ENCODE measurements around the gene CLCN6.

CLCN6 gene

GRCh38 chr1:11768821-11769220, 37.2 kb upstream of the CLCN6 start:
- DNase-seq (ENCODE audit: insufficient read length) (no peak), FAIRE-seq (no peak)
- TF ChIP-seq POLR2A (IDR thresholded peaks at IDR 0.05; ENCODE audit: low read depth, low read length) (no peak), POLR2AphosphoS5 (IDR thresholded peaks at IDR 0.05; ENCODE audit: low read depth, low read length) (no peak), TAF1 (IDR thresholded peaks at IDR 0.05; ENCODE audit: borderline replicate concordance, low read depth, low read length) (no peak)

- no peak for FAIRE-seq
- no peak for DNase-seq (ENCODE audit: insufficient read length)
Observed at GRCh38 chr1:11769274-11769673, 36.7 kb upstream of the CLCN6 start.

GRCh38 chr1:11770011-11770410, 36.0 kb upstream of the CLCN6 start:
- no peak for TF ChIP-seq TAF1 (IDR thresholded peaks at IDR 0.05; ENCODE audit: borderline replicate concordance, low read depth, low read length)
- no peak for TF ChIP-seq POLR2A (IDR thresholded peaks at IDR 0.05; ENCODE audit: low read depth, low read length)
- no peak for FAIRE-seq
- DNase-seq (ENCODE audit: insufficient read length): no peak

More at GRCh38 chr1:11769274-11769673, 36.7 kb upstream of the CLCN6 start:
- no peak for TF ChIP-seq POLR2AphosphoS5 (IDR thresholded peaks at IDR 0.05; ENCODE audit: low read depth, low read length)
- TF ChIP-seq POLR2A (IDR thresholded peaks at IDR 0.05; ENCODE audit: low read depth, low read length): no peak
- TF ChIP-seq TAF1 (IDR thresholded peaks at IDR 0.05; ENCODE audit: borderline replicate concordance, low read depth, low read length): no peak

GRCh38 chr1:11771481-11772043, 34.4 kb upstream of the CLCN6 start:
- no peak for DNase-seq (ENCODE audit: insufficient read length)
- TF ChIP-seq POLR2A (IDR thresholded peaks at IDR 0.05; ENCODE audit: low read depth, low read length) (no peak), TAF1 (IDR thresholded peaks at IDR 0.05; ENCODE audit: borderline replicate concordance, low read depth, low read length) (no peak), POLR2AphosphoS5 (IDR thresholded peaks at IDR 0.05; ENCODE audit: low read depth, low read length) (no peak)
- no peak for FAIRE-seq

- FAIRE-seq (peak; percentile 73), DNase-seq (ENCODE audit: insufficient read length) (no peak)
- TF ChIP-seq TAF1 (IDR thresholded peaks at IDR 0.05; ENCODE audit: borderline replicate concordance, low read depth, low read length): no peak
- no peak for TF ChIP-seq POLR2A (IDR thresholded peaks at IDR 0.05; ENCODE audit: low read depth, low read length)
- TF ChIP-seq POLR2AphosphoS5 (IDR thresholded peaks at IDR 0.05; ENCODE audit: low read depth, low read length): no peak
Observed at GRCh38 chr1:11772458-11772857, 33.5 kb upstream of the CLCN6 start.

GRCh38 chr1:11774753-11775152, 31.2 kb upstream of the CLCN6 start:
- TF ChIP-seq TAF1 (IDR thresholded peaks at IDR 0.05; ENCODE audit: borderline replicate concordance, low read depth, low read length) (no peak), POLR2AphosphoS5 (IDR thresholded peaks at IDR 0.05; ENCODE audit: low read depth, low read length) (no peak), POLR2A (IDR thresholded peaks at IDR 0.05; ENCODE audit: low read depth, low read length) (no peak)
- no peak for FAIRE-seq
- no peak for DNase-seq (ENCODE audit: insufficient read length)

GRCh38 chr1:11777658-11778322, 28.2 kb upstream of the CLCN6 start:
- no peak for FAIRE-seq
- TF ChIP-seq POLR2A (IDR thresholded peaks at IDR 0.05; ENCODE audit: low read depth, low read length) (no peak), TAF1 (IDR thresholded peaks at IDR 0.05; ENCODE audit: borderline replicate concordance, low read depth, low read length) (no peak), POLR2AphosphoS5 (IDR thresholded peaks at IDR 0.05; ENCODE audit: low read depth, low read length) (no peak)

GRCh38 chr1:11778336-11778735, 27.7 kb upstream of the CLCN6 start:
- DNase-seq (ENCODE audit: insufficient read length): no peak
- FAIRE-seq: no peak
- TF ChIP-seq TAF1 (IDR thresholded peaks at IDR 0.05; ENCODE audit: borderline replicate concordance, low read depth, low read length) (no peak), POLR2A (IDR thresholded peaks at IDR 0.05; ENCODE audit: low read depth, low read length) (no peak), POLR2AphosphoS5 (IDR thresholded peaks at IDR 0.05; ENCODE audit: low read depth, low read length) (no peak)

More at GRCh38 chr1:11777658-11778322, 28.2 kb upstream of the CLCN6 start:
- no peak for DNase-seq (ENCODE audit: insufficient read length)

- TF ChIP-seq TAF1 (IDR thresholded peaks at IDR 0.05; ENCODE audit: borderline replicate concordance, low read depth, low read length) (no peak), POLR2A (IDR thresholded peaks at IDR 0.05; ENCODE audit: low read depth, low read length) (no peak), POLR2AphosphoS5 (IDR thresholded peaks at IDR 0.05; ENCODE audit: low read depth, low read length) (no peak)
- FAIRE-seq (no peak), DNase-seq (ENCODE audit: insufficient read length) (no peak)
Observed at GRCh38 chr1:11778844-11779623, 27.0 kb upstream of the CLCN6 start.

- FAIRE-seq (no peak), DNase-seq (ENCODE audit: insufficient read length) (no peak)
- TF ChIP-seq POLR2AphosphoS5 (IDR thresholded peaks at IDR 0.05; ENCODE audit: low read depth, low read length) (no peak), POLR2A (IDR thresholded peaks at IDR 0.05; ENCODE audit: low read depth, low read length) (no peak)
Observed at GRCh38 chr1:11779715-11780379, 26.1 kb upstream of the CLCN6 start.

GRCh38 chr1:11780380-11781147, 25.4 kb upstream of the CLCN6 start:
- FAIRE-seq (no peak), DNase-seq (ENCODE audit: insufficient read length) (no peak)
- TF ChIP-seq POLR2A (IDR thresholded peaks at IDR 0.05; ENCODE audit: low read depth, low read length) (no peak), POLR2AphosphoS5 (IDR thresholded peaks at IDR 0.05; ENCODE audit: low read depth, low read length) (no peak), TAF1 (IDR thresholded peaks at IDR 0.05; ENCODE audit: borderline replicate concordance, low read depth, low read length) (no peak)

All from GM12892 (cell line).